ENCODE data around the gene AK6. TPM values are rescaled to one million over a fixed set of nuclear protein-coding genes. Genes with fewer than 3 reads are reported as not detected.

Gene AK6
- 27.1 TPM for total RNA-seq (ENCODE audit: unreplicated experiment)
- long read RNA-seq, transcript AK6-202 (5 exons, 1,648 nt), result major isoform, 18 of 21 reads
- long read RNA-seq, partial matches to known transcripts, result 2 of 21 reads
- long read RNA-seq, other reads (novel, unspliced or antisense), result 1 of 21 reads

DNA sequence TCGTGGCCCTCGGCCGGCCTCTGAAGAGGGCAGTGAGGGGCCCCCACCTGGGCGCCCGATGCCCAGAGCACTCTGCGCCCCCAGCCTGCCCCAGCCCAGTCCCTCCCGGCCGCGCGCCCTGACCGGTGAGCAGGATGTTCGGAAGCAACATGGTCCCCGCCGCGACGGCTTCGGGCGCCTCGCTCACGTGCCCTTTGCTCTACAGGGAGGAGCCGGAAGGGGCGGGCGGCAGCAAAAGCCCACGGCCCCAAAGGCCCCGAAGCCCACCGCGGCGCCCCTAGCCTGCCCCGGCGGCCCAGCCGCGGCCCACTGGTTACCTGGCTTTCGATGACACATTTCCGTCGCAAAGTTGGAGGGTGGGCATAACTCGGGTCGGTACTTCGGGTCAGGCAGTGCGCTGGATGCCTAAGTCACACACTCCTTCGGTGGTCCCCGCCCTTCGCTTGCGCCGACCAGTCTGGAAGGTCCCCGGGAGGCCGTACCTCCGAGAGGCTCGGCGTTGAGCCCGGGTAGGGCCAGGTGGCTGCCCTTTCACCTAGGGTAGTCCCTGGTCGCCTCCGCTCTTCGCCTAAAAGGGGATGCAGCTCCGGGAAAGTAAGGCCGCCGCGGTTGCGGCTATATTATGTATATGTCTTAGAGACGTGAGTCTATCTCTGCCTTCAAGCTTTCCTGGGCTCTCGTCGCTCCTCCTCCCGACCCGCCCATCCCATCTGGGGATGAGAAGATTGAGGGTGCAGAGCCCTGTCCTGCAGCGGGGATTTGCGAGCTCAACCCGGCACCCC lies at the start of gene AK6, which contains the start of the genes RAD17 and TAF9:
AK6 (minus strand) TSS at position 181 of the 782 bp plus-strand sequence; CDS start at position 151, 30 bp downstream.
RAD17 (plus strand) TSS at position 479 of the 782 bp plus-strand sequence. CDS start 2,391 bp downstream, outside the sequence.
TAF9 (minus strand) TSS at position 181 of the 782 bp plus-strand sequence. CDS start 3,783 bp downstream, outside the sequence.
- peak within 1 kb of the TSS; percentile 98 for H3K4me3 Mint-ChIP-seq (ENCODE audit: unreplicated experiment)
- peak; percentile 87 for DNase-seq (ENCODE audit: low spot score)
- peaks cover 14% of the 10 kb centered on the region for H3K4me1 Mint-ChIP-seq (ENCODE audit: unreplicated experiment)
- no peaks in the 10 kb centered on the region for H3K9me3 Mint-ChIP-seq (ENCODE audit: unreplicated experiment)
- TF ChIP-seq, protein P1, sequence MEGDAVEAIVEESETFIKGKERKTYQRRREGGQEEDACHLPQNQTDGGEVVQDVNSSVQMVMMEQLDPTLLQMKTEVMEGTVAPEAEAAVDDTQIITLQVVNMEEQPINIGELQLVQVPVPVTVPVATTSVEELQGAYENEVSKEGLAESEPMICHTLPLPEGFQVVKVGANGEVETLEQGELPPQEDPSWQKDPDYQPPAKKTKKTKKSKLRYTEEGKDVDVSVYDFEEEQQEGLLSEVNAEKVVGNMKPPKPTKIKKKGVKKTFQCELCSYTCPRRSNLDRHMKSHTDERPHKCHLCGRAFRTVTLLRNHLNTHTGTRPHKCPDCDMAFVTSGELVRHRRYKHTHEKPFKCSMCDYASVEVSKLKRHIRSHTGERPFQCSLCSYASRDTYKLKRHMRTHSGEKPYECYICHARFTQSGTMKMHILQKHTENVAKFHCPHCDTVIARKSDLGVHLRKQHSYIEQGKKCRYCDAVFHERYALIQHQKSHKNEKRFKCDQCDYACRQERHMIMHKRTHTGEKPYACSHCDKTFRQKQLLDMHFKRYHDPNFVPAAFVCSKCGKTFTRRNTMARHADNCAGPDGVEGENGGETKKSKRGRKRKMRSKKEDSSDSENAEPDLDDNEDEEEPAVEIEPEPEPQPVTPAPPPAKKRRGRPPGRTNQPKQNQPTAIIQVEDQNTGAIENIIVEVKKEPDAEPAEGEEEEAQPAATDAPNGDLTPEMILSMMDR (IDR thresholded peaks at IDR 0.05; ENCODE audit: unreplicated experiment), result no peak
- H3K27me3 Mint-ChIP-seq (ENCODE audit: unreplicated experiment), result no peaks in the 10 kb centered on the region
- H3K36me3 Mint-ChIP-seq (ENCODE audit: low read depth, unreplicated experiment), result peaks cover 7% of the 10 kb centered on the region
- H3K27ac Mint-ChIP-seq (ENCODE audit: unreplicated experiment), result peak within 1 kb of the TSS; percentile 98

DNA sequence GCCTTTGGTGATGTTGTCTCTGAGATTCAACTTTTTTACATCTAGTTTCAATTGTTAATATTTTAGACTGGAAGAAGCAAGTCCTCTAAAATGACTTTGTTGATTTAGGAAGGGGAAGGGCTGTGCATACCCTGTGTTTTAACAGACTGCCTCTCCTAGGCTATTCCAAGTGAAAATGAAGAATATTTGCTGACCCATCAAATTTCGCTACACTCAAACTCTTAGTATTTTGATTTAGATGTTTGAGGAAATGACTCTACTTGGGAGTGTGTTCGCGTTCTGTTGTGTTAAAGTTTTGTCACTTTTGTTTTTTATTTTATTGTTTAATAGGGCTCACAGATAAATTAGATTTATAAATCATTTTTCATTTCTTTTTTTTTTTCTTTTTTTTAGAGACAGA lies 49.2 kb upstream of the AK6 start:
- TF ChIP-seq, protein P1 (IDR thresholded peaks at IDR 0.05; ENCODE audit: unreplicated experiment), result no peak
- Mint-ChIP-seq H3K27me3 (ENCODE audit: unreplicated experiment) (peaks cover 4% of the 10 kb centered on the region), H3K36me3 (ENCODE audit: low read depth, unreplicated experiment) (peaks cover 18% of the 10 kb centered on the region), H3K4me1 (ENCODE audit: unreplicated experiment) (peaks cover 6% of the 10 kb centered on the region), H3K9me3 (ENCODE audit: unreplicated experiment) (no peaks in the 10 kb centered on the region), H3K4me3 (ENCODE audit: unreplicated experiment) (no peak overlapping the region), H3K27ac (ENCODE audit: unreplicated experiment) (no peak overlapping the region)
- DNase-seq (ENCODE audit: low spot score), result no peak

DNA sequence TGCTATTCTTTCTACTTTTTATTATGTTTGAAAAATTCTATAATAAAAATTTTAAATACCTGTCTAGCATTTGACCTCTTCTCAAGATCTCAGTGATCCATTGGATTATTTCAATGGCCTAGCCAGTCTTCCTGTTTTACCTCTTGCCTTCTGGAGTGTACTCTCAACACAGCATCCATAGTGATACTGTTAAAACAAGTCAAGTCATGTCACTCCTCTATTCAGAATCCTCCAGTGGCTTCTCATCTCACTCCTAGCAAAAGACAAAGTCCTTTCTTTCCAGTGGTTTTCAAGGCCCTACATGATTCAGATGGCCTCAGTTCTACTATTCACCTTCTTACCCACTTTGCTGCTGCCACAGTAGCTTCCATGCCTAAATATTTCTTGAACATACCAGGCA lies 47.4 kb upstream of the AK6 start:
- Mint-ChIP-seq H3K4me3 (ENCODE audit: unreplicated experiment) (peak overlapping the region; percentile 57), H3K36me3 (ENCODE audit: low read depth, unreplicated experiment) (peaks cover 16% of the 10 kb centered on the region), H3K27ac (ENCODE audit: unreplicated experiment) (no peak overlapping the region)

DNA sequence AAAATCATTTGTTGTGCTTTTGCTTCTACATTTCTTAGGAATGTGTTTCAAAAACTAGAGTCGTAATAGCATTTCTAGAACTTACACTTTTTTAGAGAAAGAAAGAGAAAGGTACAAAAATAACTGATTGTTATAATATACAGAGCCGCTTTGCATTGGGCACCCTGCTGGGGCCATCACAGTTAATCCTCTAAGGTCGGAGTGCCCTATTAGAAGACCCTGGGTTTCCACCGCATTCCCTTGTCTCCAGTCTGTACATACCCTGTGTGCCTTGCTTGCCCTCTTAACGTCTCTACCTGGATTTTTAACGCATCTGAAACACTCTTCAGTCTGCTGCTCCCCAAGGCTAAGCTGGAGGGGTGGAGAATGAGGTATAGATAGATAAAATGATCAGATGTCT lies 46.9 kb upstream of the AK6 start:
- Mint-ChIP-seq H3K27ac (ENCODE audit: unreplicated experiment) (no peak overlapping the region), H3K4me1 (ENCODE audit: unreplicated experiment) (peaks cover 6% of the 10 kb centered on the region), H3K27me3 (ENCODE audit: unreplicated experiment) (peaks cover 4% of the 10 kb centered on the region), H3K9me3 (ENCODE audit: unreplicated experiment) (no peaks in the 10 kb centered on the region), H3K36me3 (ENCODE audit: low read depth, unreplicated experiment) (peaks cover 21% of the 10 kb centered on the region), H3K4me3 (ENCODE audit: unreplicated experiment) (peak overlapping the region; percentile 93)
- TF ChIP-seq, protein P1 (IDR thresholded peaks at IDR 0.05; ENCODE audit: unreplicated experiment), result no peak
- no peak for DNase-seq (ENCODE audit: low spot score)

More for the DNA sequence above, 47.4 kb upstream of the AK6 start:
- DNase-seq (ENCODE audit: low spot score), result no peak
- TF ChIP-seq, protein P1 (IDR thresholded peaks at IDR 0.05; ENCODE audit: unreplicated experiment), result no peak
- peaks cover 6% of the 10 kb centered on the region for H3K4me1 Mint-ChIP-seq (ENCODE audit: unreplicated experiment)
- no peaks in the 10 kb centered on the region for H3K9me3 Mint-ChIP-seq (ENCODE audit: unreplicated experiment)
- H3K27me3 Mint-ChIP-seq (ENCODE audit: unreplicated experiment), result peaks cover 4% of the 10 kb centered on the region

DNA sequence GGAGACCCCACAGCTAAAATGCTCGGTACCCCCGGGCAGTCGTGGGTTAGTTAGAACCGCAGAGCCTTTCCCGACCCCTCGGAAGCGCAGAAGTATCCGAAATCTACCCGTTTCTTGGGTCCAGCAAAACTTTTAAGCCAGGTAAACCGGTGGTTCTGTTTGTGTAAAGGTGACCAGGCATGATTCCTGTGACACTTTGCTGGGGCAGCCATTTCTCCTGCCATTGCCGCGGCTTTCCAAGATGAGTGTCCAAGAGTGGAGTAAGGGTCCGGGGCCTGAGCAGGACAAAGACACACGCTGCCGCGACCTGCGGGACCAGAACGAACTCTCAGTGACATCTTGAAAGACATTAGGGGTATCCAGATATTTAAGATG lies 46.3 kb upstream of the AK6 start:
- peak overlapping the region; percentile 93 for H3K4me3 Mint-ChIP-seq (ENCODE audit: unreplicated experiment)
- peak; percentile 15 for DNase-seq (ENCODE audit: low spot score)
- H3K4me1 Mint-ChIP-seq (ENCODE audit: unreplicated experiment), result peaks cover 6% of the 10 kb centered on the region
- TF ChIP-seq, protein P1 (IDR thresholded peaks at IDR 0.05; ENCODE audit: unreplicated experiment), result no peak
- H3K36me3 Mint-ChIP-seq (ENCODE audit: low read depth, unreplicated experiment), result peaks cover 20% of the 10 kb centered on the region
- no peaks in the 10 kb centered on the region for H3K9me3 Mint-ChIP-seq (ENCODE audit: unreplicated experiment)
- H3K27me3 Mint-ChIP-seq (ENCODE audit: unreplicated experiment), result peaks cover 4% of the 10 kb centered on the region
- no peak overlapping the region for H3K27ac Mint-ChIP-seq (ENCODE audit: unreplicated experiment)
